GM23248 (cell line): ENCODE measurements around the gene SLBP. TPM values are rescaled to one million over a fixed set of nuclear protein-coding genes. Genes with fewer than 3 reads are reported as not detected.

Experiments
- DNase-seq: peaks from one replicate; pipeline ENCODE4 v3.0.0-alpha.2; 2015
- H2AFZ ChIP-seq: fragments of 200-600 bp; sonication (generic); 2 replicates; pipeline ENCODE4 v1.6.1; 2016; ENCODE audit warnings: antibody characterized with exemption
- H3F3A ChIP-seq: fragments of 200-600 bp; sonication (generic); 2 replicates; pipeline ENCODE4 v1.6.1; 2016; ENCODE audit warnings: mild to moderate bottlenecking, antibody characterized with exemption, mixed run types; ENCODE audit not compliant: insufficient read depth
- H3K27ac ChIP-seq: fragments of 200-600 bp; sonication (generic); 2 replicates; pipeline ENCODE4 v1.5.1; 2016; ENCODE audit warnings: mild to moderate bottlenecking
- H3K27me3 ChIP-seq: fragments of 200-600 bp; sonication (generic); replicated peaks from 2 replicates; pipeline ENCODE4 v1.6.1; 2016; ENCODE audit warnings: mild to moderate bottlenecking; ENCODE audit not compliant: insufficient read depth
- H3K36me3 ChIP-seq: fragments of 200-600 bp; sonication (generic); 2 replicates; pipeline ENCODE4 v1.6.1; 2016; ENCODE audit warnings: low read depth, mild to moderate bottlenecking
- H3K4me1 ChIP-seq: fragments of 200-600 bp; sonication (generic); 2 replicates; pipeline ENCODE4 v1.6.1; 2016; ENCODE audit warnings: mild to moderate bottlenecking; ENCODE audit not compliant: insufficient read depth
- H3K4me2 ChIP-seq: fragments of 200-600 bp; sonication (generic); one replicate; pipeline ENCODE4 v1.6.1; 2016; ENCODE audit warnings: mild to moderate bottlenecking; ENCODE audit not compliant: unreplicated experiment
- H3K4me3 ChIP-seq: fragments of 200-600 bp; sonication (generic); 2 replicates; pipeline ENCODE4 v1.5.1; 2016; ENCODE audit warnings: mild to moderate bottlenecking
- H3K79me2 ChIP-seq: fragments of 200-600 bp; sonication (generic); 2 replicates; pipeline ENCODE4 v1.6.1; 2016; ENCODE audit warnings: mild to moderate bottlenecking; ENCODE audit not compliant: insufficient read depth
- H3K9ac ChIP-seq: fragments of 200-600 bp; sonication (generic); 2 replicates; pipeline ENCODE4 v1.6.1; 2016; ENCODE audit warnings: mild to moderate bottlenecking
- H3K9me2 ChIP-seq: fragments of 200-600 bp; sonication (generic); 2 replicates; pipeline ENCODE4 v1.6.1; 2016; ENCODE audit warnings: mixed run types, mild to moderate bottlenecking, moderate library complexity; ENCODE audit not compliant: insufficient read depth
- H3K9me3 ChIP-seq: fragments of 200-600 bp; sonication (generic); one replicate; pipeline ENCODE4 v1.6.1; 2017; ENCODE audit warnings: low read depth
- H4K20me1 ChIP-seq: fragments of 200-600 bp; sonication (generic); 2 replicates; pipeline ENCODE4 v1.6.0; 2016; ENCODE audit not compliant: insufficient read depth
- EZH2 ChIP-seq: fragments of 200-600 bp; sonication (generic); IDR thresholded peaks from 2 replicates; pipeline ENCODE4 v1.6.1; 2018; ENCODE audit warnings: antibody characterized with exemption, mild to moderate bottlenecking; ENCODE audit not compliant: insufficient read depth, poor library complexity, severe bottlenecking
- EZH2phosphoT487 ChIP-seq: fragments of 200-600 bp; sonication (generic); IDR thresholded peaks from 2 replicates; pipeline ENCODE4 v1.6.1; 2018; ENCODE audit warnings: antibody characterized with exemption, moderate library complexity, mild to moderate bottlenecking, low read depth; ENCODE audit not compliant: insufficient read depth
- WGBS, 2 experiments: methylation state at CpG; one replicate each; pipeline ENCODE4 v1.1.6; 2015 to 2017; ENCODE audit warnings: low lambda C conversion rate in 2 of 2, low coverage in 1 of 2; ENCODE audit errors: missing lambda C conversion rate in 2 of 2; 5-methylcytosine and 5-hydroxymethylcytosine counted together
- in situ Hi-C: fragments of 300-500 bp; cut with MboI; formaldehyde crosslinking; loops from 2 replicates; pipeline ENCODE4 v1.15.0; 2020
- polyA plus RNA-seq: library from polyadenylated mRNA; unstranded; fragments of >200 nt; fragmentation: Nextera tagmentation; extraction: Ambion mirVana; gene quantifications from 2 replicates; pipeline ENCODE4 v1.2.1, GENCODE V29; 2016
- total RNA-seq: library from RNA; depleted of rRNA; stranded (reverse); fragments of >200 nt; shearing (Covaris generic); gene quantifications from 2 replicates; pipeline ENCODE4 v1.2.3, GENCODE V29; 2014

The SLBP gene
- total and polyA plus RNA-seq, 2 experiments from 2014 or later, result 72.7 to 85.8 TPM

DNA sequence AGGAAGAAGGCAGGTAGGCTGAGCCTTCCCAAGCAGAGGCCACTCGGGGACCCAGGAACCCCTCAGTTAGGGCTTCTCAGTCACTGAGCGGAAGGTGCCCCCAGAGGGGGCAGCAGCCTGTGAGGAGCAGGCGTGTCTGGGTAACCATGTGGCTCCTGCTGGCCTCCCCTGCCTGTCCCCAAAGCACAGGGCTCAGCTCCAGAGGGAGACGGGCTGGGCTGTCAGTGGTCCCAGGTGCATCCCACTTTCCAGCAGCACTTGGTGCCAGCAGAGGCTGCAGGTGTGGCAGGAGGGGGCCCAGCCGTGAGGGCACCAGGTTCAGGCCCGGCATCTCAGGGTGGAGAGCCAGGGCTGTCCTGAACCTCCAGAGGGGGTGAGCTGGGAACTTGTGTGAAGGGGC, 31.9 kb upstream of the SLBP start:
- no peak for TF ChIP-seq EZH2phosphoT487
- TF ChIP-seq EZH2, result no peak
- Histone ChIP-seq H2AFZ (no peak overlapping the region), H3F3A (no peaks in the 10 kb centered on the region), H3K9ac (no peak overlapping the region), H3K27ac (no peak overlapping the region), H3K4me1 (no peaks in the 10 kb centered on the region), H4K20me1 (no peaks in the 10 kb centered on the region), H3K4me3 (no peak overlapping the region), H3K9me3 (no peaks in the 10 kb centered on the region), H3K4me2 (no peak overlapping the region), H3K36me3 (no peaks in the 10 kb centered on the region; the same call in 1 of the 2 replicates), H3K79me2 (no peaks in the 10 kb centered on the region), H3K9me2 (no peaks in the 10 kb centered on the region), H3K27me3 (no peaks in the 10 kb centered on the region)
- no peak for DNase-seq
- 98 to 100% methylated on average over 6 of the region's 6 CpGs for WGBS, 2 experiments
- in situ Hi-C loops, result loop anchor here (5.0 kb wide), 1 partner anchor 68 kb away; no protein-coding TSS in a partner anchor

DNA sequence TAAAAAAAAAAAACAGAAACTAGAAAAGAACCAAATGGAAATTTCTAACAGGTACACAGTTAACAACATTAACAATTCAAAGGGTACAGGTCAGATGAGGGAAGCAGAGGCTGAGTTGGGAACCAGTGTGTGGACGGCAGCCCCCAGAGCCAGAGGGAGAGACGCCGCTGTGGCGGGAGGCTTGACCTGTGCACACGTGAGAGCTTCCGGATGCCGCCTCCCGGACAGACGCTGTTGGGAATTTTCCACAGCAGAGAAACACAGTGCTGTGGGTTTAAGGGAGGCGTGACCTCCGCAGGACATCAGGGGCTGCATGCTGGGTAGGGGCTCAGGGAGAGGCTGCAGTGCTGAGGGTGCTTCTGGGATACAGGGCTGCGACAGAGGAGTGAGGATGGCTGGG, 31.4 kb upstream of the SLBP start:
- no peak overlapping the region for H3K4me3 ChIP-seq
- no peaks in the 10 kb centered on the region for H3K27me3 ChIP-seq
- no peak for TF ChIP-seq EZH2phosphoT487
- no peak for TF ChIP-seq EZH2
- 69 to 72% methylated on average over 12 of the region's 12 CpGs for WGBS, 2 experiments
- H3K4me2 ChIP-seq, result no peak overlapping the region
- no peak overlapping the region for H2AFZ ChIP-seq
- in situ Hi-C loops, result loop anchor here (5.0 kb wide), 1 partner anchor 69 kb away; no protein-coding TSS in a partner anchor
- H3K79me2 ChIP-seq, result no peaks in the 10 kb centered on the region
- H4K20me1 ChIP-seq, result no peaks in the 10 kb centered on the region
- no peaks in the 10 kb centered on the region for H3K4me1 ChIP-seq
- H3K27ac ChIP-seq, result no peak overlapping the region
- peaks cover 2% of the 10 kb centered on the region for H3K36me3 ChIP-seq
- H3K9me3 ChIP-seq, result no peaks in the 10 kb centered on the region
- no peak overlapping the region for H3K9ac ChIP-seq
- no peaks in the 10 kb centered on the region for H3K9me2 ChIP-seq
- no peak for DNase-seq
- no peaks in the 10 kb centered on the region for H3F3A ChIP-seq

DNA sequence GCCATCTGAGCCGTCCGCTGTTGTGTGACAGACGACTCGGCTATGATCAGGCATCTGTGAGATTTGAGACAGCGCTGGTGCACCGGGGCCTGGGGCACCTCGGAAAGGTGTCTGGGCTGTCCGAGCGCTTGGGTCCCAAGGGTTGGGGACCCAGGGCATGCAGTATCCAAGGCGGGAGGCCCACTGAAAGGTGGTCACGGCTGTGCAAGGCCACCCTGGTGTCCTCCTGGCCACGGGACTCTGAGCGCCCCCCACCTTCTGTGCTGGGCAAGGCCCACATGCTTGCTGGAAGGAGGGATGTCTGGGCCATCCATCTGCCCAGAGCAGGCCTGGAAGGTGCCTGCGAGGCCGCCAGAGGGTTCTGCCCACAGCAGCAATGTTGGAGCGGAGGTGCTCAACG, 29.1 kb upstream of the SLBP start:
- H3F3A ChIP-seq, result no peaks in the 10 kb centered on the region
- 93 to 95% methylated on average over 17 of the region's 17 CpGs for WGBS, 2 experiments
- TF ChIP-seq EZH2 (no peak), EZH2phosphoT487 (no peak)
- no peaks in the 10 kb centered on the region for H3K9me2 ChIP-seq
- H3K79me2 ChIP-seq, result no peaks in the 10 kb centered on the region
- H3K4me3 ChIP-seq, result no peak overlapping the region
- H3K4me2 ChIP-seq, result no peak overlapping the region
- DNase-seq, result no peak
- H3K27ac ChIP-seq, result no peak overlapping the region
- H4K20me1 ChIP-seq, result no peaks in the 10 kb centered on the region
- no peaks in the 10 kb centered on the region for H3K4me1 ChIP-seq
- no peaks in the 10 kb centered on the region for H3K9me3 ChIP-seq
- H3K36me3 ChIP-seq, result peaks cover 17% of the 10 kb centered on the region
- in situ Hi-C loops, result loop anchor here (5.0 kb wide), 1 partner anchor 71 kb away; no protein-coding TSS in a partner anchor
- H3K9ac ChIP-seq, result no peak overlapping the region
- no peaks in the 10 kb centered on the region for H3K27me3 ChIP-seq
- no peak overlapping the region for H2AFZ ChIP-seq

DNA sequence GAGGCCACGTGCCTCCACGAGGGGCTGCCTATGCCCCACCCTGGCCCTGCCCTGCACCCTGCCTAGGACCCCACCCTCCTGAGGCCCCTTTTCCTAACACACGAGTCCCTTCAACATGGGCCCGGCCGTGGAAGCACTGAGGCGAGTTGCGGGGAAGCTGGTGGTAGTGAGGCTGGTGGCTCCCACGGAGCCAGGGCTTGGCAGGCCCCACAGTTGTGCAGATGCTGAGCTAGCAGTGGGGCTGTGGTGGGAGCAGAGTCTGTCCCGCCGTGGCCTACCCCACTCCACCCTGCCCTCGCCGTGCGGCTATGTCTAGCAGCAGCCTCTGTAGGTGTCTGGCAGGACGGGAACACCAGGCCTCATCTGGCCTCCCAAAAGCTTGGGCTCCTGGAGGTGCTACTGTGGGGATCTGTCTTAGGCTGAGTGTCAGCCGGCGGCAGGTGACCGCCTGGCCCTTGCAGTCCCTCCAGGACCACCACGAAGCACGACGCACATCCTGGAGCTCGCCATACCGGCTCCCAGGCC, 28.0 kb upstream of the SLBP start:
- Histone ChIP-seq H3K36me3 (peaks cover 17% of the 10 kb centered on the region), H3K9me3 (no peaks in the 10 kb centered on the region), H2AFZ (no peak overlapping the region), H3K27me3 (no peaks in the 10 kb centered on the region), H3K9ac (no peak overlapping the region), H3K4me1 (no peaks in the 10 kb centered on the region), H3K27ac (no peak overlapping the region), H4K20me1 (no peaks in the 10 kb centered on the region), H3F3A (no peaks in the 10 kb centered on the region), H3K4me2 (no peak overlapping the region), H3K4me3 (no peak overlapping the region), H3K9me2 (no peaks in the 10 kb centered on the region), H3K79me2 (no peaks in the 10 kb centered on the region)
- in situ Hi-C loops, result loop anchor here (5.0 kb wide), 1 partner anchor 72 kb away; no protein-coding TSS in a partner anchor
- TF ChIP-seq EZH2phosphoT487 (no peak), EZH2 (no peak)
- 96 to 98% methylated on average over 17 to 22 of the region's 22 CpGs for WGBS, 2 experiments
- DNase-seq, result no peak

DNA sequence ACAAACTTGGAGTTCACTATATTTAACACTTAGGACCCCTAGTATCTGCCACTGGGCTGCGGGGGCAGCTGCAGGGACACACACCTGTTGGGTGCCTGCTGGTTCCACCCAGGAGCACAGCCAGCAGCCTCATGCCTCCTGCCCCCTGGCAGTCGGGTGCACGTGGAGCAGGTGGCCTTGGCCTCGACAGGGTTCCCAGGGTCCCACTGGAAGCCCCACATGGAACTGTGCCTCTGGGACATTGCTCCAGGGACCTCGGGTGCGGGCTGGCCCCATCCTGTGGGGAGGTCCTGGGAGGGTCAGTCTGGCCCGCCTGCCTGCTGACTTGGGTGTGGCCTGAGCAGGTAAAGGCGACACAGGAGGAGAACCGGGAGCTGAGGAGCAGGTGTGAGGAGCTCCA, 27.2 kb upstream of the SLBP start:
- Histone ChIP-seq H2AFZ (no peak overlapping the region), H4K20me1 (no peaks in the 10 kb centered on the region), H3K36me3 (peaks cover 17% of the 10 kb centered on the region), H3K9me3 (no peaks in the 10 kb centered on the region), H3K9ac (no peak overlapping the region), H3K9me2 (no peaks in the 10 kb centered on the region), H3K27me3 (no peaks in the 10 kb centered on the region), H3K4me3 (no peak overlapping the region), H3K79me2 (no peaks in the 10 kb centered on the region; the same call in 1 of the 2 replicates), H3K4me2 (no peak overlapping the region), H3F3A (no peaks in the 10 kb centered on the region), H3K27ac (no peak overlapping the region), H3K4me1 (no peaks in the 10 kb centered on the region)
- in situ Hi-C loops, result no loop called here
- no peak for DNase-seq
- TF ChIP-seq EZH2phosphoT487 (no peak), EZH2 (no peak)
- WGBS, 2 experiments, result 94% methylated on average over 8 to 9 of the region's 9 CpGs
